GM18861 (cell line): ENCODE measurements around the gene IL22RA1.

Experiments used
- ATAC-seq: cut with Tn5 transposase; IDR thresholded peaks from one replicate; pipeline ENCODE4 v1.9.1; 2021; ENCODE audit not compliant: unreplicated experiment

Gene IL22RA1

DNA sequence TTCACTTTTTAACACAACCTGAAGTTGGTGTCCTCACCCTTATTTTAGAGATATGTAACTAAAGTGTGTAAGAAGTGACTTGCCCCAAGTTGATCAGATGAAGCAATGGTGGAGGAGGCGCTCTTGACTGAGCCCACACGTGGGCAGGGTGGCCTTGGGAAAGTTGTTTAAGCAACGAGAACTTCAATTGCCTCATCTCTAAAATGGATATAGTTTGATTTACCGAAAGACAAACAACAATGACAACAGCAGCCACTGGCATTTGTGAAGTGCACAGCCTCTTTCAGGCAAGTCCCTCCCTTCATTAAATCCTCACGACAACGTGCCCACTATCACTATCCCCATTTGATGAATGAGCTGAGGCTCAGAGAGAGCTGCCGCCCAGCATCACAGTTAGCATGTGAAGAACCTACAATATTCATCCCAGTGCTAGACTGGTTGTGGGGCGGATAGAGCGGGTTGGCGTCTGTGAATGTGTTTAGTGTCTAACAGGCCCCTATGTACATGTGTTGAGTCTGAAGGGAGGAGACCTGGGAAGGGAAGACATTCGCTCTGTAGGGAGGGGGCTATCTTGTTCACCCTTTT lies 3.0 kb downstream of the IL22RA1 start:
- no peak for ATAC-seq

DNA sequence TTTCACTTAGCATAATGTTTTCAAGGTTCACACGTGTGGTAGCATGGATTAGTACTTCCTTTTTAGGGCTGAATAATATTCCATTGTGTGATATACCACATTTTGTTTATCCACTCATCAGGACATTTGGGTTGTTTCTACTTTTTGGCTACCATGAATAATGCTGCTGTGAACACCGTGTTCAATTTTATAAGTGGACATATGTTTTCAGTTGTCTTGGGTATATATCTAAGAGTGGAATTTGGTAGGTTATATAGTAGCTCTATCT lies 3.8 kb downstream of the IL22RA1 start:
- no peak for ATAC-seq

DNA sequence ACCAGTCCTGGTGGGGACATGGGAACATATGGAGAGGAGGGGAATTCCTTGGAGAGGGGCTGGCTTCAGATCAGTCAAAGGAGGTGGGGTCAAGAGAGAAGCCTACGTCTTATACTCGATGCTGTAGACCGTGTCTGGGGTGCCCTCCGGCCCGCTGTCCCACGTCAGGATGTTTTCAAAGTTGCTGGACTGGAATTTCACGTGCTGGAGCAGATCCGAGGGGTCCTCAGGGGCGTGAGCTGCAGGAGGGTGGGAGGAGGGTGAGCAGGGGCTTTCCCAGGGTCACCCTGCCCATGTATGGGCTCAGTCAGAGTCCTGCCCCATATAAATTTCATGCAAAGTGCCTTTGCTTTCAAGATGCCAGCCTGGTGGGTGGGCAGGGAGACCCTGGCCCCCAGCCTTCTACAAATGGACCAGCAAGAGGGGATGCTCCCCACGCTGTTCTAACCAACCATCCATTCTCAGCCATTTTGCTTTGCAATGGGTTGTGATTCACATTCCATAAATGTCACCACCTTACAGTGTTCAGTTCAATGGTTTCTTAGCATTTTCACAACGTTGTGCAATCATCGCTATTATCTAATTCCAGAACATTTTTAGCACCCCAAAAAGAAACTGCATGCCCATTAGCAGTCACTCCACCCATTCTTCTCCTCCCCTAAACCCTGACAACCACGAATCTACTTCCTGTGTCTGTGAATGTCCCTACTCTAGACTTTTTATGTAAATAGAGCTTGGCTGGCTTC lies 4.3 kb downstream of the IL22RA1 start:
- ATAC-seq: no peak

DNA sequence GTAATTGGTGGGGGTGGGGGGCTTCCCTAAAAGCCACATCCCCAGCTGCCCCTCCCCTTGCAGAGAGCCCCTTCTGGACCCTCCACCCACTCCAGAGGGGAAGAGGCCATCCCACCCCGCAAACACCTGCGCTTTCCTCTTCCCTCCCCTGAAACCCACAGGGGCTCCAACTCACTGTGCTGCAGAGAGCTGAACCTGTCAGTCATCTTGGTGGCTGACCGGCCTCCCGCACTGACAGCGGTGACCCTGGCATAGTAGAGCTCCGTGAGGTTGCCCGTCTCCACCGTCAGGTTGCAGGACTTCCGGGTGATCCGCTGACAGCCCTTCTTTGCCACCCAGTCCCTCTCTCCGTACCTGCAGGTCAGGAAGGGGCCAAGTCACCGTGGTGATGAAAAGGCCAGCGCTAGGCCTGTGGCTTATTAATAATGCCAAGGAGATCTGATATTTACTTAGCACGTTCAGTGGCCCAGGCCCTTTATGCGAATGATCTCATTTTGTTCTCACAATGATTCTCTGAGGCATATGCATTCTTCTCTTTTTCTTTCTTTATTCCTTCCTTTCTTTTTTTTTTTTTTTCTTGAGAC lies 5.9 kb downstream of the IL22RA1 start:
- no peak for ATAC-seq

DNA sequence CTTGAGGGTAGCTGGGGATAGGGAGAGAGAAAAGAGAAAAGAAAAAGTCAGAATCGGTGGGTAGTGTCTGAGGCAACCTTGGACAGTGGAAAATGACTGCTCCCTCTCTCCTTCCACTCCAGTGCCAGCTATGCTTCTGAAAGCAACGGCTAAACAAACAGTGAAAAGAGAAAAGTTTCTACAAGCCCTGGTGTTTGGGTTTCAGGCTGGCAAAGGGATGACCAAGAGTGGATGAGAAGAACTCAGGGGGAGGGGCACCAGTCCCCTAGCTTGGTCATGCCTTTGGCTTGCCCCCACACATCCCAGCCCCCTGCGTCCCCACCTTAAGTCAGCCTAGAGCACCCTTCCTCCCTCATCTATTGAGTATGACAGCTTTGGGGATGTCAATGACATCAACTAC lies 8.6 kb downstream of the IL22RA1 start:
- ATAC-seq: no peak

DNA sequence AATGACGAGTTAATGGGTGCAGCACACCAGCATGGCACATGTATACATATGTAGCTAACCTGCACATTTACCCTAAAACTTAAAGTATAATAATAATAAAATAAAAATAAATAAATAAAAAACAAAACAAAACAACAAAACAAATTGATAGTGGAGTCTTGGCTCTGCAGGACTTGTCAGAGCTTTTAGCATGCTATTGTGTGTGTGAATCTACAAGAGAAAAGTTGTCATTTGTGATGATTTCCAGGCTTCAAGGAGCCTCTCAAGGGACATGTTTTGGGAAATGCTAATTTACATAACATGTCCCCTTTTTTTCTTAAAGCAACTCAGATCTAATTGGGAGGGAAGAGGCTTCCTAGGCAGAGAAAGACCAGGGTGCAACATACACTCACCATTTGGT lies 9.1 kb downstream of the IL22RA1 start:
- ATAC-seq: no peak

DNA sequence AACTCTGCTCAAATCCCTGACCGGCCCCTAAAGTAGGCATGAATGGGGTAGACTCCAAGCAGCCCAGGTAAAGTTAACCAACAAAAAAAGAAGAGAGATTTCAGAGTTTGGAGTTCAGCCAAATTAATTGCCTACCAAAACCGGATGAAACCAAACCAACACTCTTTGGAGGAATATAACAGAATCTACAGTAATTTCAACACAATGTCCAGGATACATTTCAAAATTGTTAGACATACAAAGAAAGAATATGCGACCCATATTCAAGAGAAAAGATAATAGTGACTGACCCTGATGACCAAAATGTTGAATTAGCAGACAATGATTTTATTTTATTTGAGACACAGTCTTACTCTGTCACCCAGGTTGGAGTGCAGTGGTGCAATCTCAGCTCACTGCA lies 12.6 kb downstream of the IL22RA1 start:
- no peak for ATAC-seq

DNA sequence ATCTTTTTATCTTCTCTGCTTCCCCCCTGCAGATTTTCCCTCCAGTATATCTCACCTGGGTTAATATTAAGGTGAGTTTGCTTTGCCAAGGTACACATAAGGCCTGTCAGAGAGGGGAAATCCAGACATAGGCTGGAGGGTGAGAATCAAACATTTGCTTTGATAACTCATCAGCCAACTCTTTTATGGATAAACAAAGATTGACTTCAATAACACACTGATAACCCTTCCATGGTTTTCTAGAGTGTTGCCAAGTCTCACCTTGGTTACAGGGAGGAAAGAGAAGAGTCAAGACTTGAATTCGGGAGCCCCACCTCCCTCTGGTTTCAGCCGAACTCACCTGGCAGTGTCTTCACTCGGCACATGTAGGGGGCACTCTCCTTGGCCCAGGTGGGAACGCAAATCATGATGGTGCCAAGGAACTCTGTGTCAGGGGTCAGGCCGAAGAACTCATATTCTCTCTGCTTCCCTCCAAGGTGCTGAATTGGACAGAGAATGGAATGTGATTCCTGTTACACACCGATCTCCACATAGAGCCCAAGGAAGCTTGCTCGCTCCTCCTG lies 15.1 kb downstream of the IL22RA1 start:
- no peak for ATAC-seq

DNA sequence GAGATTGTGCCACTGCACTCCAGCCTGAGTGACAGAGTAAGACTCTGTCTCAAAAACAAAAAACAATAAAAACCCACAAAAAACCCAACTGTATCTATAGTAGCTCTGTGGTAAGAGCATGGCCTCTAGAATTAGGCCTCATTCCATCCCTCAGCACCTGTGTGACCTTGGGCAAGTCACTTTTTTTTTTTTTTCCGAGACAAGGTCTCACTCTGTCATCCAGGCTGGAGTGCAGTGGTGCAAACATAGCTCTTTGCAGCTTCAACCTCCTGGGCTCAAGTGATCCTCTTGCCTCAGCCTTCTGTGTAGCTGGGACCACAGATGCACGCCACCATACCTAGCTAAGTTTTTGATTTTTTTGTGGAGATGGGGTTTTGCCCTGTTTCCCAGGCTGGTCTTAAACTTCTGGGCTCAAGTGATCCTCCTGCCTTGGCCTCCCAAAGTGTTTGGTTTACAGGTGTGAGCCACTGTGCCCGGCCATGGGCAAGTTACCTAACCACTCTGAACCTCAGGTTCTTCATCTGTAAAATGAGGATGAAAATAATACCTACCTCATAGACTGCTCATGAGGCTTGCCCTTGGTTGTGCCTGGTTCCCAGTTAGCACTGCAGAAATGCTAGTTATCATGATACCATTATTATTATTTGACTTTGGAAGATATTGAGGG lies 15.7 kb downstream of the IL22RA1 start:
- no peak for ATAC-seq

DNA sequence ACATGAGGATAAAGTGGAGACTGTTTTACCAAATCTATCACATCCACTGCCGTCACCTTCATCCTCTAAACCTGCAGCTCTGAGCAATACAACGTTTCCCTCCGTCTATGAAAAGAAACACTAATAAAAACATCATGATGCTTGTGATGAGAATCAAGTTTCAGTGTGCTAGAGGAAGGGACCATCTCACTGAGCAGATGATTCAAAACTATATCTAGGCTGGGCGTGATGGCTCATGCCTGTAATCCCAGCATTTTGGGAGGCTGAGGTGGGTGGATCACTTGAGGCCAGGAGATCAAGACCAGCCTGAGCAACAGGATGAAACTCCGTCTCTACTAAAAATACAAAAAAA lies 16.3 kb downstream of the IL22RA1 start:
- no peak for ATAC-seq

DNA sequence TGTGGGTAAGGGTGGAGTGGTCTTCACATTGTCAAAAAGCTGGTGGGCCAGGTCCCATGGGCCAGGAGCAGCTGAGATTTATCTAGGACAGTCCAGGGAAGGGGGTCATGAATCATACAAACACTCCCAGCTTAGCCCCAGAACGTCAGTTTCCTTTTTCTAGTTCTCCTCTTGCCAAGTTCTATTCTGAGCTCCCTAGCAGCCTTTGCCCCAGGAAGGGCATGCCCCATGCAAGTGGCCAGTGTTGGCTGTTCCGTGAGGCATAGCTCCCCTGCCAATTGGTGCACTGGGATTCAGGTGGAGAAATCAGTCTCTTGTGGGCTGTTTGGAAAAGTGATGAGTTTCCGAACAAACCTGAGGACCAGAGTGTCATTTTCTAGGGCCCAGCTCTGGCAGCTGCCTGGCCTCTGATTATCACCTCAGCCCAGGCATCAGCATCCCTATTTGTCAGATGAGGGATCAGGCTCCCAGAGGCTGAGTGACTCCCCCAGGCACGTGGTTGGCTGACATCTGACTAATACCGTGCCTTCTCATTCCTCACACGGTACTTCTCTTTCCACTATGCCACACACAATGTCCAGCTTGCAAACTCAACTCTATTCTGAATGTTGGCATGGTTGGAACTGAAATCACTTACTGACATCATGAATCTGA lies 16.8 kb downstream of the IL22RA1 start:
- no peak for ATAC-seq

DNA sequence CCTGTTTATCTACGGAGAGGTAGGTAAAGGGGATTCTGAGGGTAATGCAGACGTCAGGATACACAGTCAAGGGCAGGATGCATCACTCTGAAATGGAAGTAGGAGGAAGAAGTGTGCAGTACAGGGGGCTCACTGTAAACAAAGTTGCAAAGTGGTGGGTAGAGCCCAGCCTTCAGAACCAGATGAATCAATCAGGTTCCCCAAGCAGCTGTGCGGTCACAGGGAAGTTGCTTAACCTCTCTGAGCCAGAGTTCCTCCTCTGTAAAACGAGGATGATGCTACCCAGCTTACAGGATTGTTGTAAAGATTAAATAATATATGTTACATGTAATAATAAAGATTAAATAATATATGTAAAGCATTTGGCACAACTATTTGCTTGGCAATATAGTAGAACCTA lies 17.5 kb downstream of the IL22RA1 start:
- no peak for ATAC-seq

DNA sequence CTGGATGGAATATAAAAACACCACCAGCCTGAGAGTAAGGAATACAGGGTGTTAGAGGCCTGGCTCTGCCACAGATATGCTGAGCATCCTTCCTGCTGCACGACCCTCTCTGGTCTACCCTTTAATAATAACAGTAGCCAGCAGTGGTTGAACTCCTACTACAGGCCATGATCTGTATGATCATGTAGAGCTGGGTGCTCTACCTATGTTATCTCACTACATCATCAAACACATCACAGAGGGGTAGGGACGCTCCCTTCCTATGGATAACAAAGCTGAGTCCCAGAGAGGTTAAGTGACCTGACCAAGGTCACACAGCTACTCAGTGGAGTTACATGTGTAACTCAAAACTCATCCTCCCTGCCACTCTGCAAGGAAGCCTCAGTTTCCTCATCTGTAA lies 18.0 kb downstream of the IL22RA1 start:
- no peak for ATAC-seq

DNA sequence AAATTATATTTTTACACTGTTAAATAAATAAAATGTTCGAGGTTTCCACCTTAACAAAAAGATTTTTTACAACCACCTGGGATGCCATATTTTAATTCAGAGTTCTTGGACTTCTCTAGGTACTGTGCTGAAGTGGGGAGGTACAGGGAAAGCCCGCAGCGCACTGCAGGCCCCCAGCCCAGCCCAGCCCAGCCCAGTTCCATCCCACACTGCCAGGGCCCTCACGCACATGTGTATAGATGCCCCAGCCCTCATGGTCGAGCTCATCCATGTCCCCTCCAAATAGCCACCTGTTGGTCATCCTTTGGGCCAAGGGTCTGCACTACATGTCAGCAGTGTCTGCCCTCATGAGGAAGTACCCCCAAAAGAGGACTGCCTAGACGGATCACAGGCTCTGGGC lies 19.3 kb downstream of the IL22RA1 start:
- no peak for ATAC-seq

DNA sequence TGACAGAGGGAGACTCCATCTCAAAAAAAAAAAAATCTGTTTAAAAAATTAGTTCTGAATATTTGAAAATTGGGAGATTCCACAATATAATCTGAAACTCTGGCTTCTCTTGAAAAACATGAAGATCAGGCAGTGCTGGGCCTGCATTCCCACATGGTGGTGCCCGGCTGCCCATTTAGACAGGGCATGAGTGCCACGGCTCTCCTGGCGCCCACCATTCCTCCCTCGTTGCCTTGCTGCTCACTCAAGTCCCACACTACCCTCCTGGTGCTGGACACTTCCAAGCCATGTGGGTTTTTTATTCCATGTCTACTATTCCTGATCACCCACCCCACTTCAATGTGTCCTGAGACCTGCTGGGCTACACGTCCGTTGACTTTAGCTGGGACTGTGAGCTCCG lies 20.2 kb downstream of the IL22RA1 start:
- no peak for ATAC-seq

DNA sequence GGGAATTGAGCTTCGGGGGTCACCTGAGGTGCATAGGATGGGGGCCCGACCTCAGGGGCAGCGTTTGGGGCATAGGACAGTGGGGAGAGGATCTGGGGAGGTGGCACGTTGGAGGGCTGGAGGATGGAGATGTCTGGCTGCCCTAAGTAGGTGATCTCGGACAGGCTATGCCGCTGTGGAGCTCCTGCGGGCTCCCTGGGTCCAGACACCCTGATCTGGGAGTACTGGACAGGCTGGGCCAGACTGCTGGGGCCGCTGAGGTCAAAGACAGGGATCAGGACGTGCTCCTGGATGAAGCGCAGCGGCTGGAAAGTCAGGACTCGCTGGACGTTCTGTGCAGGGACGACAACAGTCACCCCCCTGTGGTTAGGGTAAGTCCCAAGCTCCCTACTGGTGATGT lies 21.5 kb downstream of the IL22RA1 start:
- ATAC-seq: no peak

DNA sequence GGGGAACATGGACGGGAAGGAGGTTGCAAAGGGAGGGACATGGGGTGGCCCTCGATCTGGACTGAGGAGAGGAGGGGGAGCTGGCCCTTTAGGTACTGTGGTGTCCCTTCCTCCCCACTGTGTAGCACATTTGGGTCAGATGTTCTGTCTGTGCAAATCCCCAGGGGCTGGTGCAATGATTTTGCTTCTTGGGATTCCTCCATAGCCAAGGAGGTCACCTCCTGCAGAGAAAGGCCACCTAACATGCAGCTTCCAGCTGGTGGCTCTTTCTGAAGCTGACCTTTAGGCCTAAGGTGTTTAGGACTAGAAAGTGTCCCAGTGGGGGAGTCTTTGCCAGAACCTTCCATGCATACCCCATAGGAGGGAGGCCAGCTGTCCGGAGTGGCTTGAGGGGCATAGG lies 22.0 kb downstream of the IL22RA1 start:
- no peak for ATAC-seq

DNA sequence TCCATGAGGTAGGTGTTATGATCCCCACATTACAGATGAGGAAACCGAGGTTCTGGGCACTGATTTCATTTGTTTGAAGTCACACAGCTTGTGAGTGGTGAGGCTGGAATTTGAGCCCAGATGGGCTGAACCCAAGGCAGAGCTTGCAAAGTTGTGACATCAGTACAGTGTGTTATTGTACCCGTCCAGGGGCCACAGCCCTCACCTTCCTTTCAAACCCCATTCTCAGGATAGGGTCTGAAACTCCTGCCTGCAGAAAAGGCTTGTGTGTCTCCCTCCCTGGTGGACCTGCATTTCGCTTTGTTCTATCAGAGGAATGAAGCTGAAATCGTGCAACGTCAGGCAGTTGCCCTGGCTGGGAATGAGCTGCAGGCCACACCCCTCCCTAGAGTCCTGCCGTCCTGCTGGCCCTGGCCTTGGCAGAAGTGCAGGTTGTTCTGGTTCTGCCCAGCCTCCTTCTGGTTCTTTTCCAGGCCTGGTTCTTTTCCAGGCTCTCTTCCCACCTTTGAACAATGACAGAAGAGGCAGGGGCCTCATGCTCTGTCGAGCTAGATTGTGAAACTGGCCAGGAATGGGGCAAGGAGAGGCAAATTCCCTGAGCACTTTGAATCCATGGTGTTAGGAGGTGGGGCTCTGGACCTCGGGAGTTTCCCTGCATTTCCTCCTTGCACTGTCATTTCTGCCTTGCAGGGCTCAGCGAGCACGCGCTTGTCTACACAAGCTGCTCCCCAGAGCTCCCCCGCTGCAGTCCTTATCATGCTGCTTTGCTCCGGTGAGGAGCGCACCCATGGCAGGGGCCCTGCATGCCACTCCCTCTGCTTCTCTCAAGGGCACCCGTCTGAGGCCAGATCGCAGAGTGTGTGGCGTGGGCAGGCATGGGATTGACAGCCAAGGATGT lies 22.8 kb downstream of the IL22RA1 start:
- ATAC-seq: no peak

DNA sequence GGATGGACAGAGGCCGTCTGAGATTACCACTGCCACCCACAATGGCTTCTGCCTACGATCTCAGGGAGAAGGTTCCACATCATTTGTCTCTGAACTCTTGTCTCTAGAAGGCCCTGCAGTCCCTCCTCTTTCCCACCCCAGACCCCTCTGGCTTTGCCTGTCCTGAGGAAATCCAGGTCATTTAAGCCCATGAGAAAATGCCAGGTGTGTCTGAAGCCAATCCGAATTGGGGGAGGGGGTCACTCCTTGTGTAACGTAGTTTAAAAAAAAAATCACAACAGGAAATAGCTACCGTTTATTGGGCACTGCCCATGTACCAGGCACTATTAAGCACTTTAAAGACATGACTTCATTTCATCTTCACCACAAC lies 23.5 kb downstream of the IL22RA1 start:
- ATAC-seq: no peak

DNA sequence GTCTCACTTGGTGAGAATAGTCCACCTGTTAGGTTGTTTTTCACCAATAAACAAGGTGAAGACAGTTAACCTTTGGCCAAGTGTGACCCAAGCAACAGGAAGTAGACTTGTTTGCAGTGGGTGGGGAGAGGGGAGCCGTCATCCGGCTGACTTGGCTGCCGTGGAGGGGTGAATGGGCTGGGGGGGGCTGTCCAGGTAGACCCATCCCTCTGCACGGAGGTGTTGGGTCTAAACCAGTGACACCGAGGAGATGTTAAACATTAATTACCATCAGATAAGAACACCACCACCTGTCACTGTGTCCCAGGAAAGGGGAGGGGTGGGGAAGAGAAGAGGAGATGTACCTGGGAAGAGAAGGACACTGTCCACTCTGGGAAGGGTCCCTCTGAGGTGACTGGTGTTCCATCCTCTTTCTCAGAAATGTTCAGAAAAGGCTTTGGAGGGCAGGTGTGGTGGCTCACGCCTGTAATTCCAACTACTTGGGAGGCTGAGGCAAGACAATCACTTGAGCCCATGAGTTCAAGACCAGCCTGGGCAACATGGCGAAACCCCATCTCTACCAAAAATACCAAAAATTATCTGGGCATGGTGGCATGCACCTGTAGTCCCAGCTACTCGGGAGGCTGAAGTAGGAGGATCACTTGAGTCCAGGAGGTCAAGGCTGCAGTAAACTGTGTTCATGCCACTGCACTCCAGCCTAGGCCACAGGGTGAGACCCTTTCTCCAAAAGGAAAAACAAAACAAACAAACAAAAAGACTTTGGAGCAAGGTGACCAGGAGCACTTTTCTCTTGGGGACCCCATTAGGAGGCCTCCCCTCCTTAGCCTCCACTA lies 24.3 kb downstream of the IL22RA1 start:
- no peak for ATAC-seq
